Inflammatory macrophage (primary cell): ENCODE measurements around the gene HLA-B.
"Not testable (repeated sequence)": the region's sequence is repeated elsewhere in the genome, so short reads cannot be mapped to it uniquely, and the experiment has no call there.

Experiments
- DNase-seq, 2 donors: peaks; one replicate each; pipeline ENCODE4 v3.0.0-alpha.2; 2020 to 2022
- total RNA-seq, 18 experiments: gene quantifications; one replicate each; lab custom pipeline; 2026; ENCODE audit warnings: mixed read lengths in 6 of 18, inconsistent platforms in 2 of 18; lab: John Stamatoyannopoulos, UW

HLA-B gene
- total RNA-seq: 1,780 to 3,367 (median 2,208) reads per million in 18 experiments

DNA sequence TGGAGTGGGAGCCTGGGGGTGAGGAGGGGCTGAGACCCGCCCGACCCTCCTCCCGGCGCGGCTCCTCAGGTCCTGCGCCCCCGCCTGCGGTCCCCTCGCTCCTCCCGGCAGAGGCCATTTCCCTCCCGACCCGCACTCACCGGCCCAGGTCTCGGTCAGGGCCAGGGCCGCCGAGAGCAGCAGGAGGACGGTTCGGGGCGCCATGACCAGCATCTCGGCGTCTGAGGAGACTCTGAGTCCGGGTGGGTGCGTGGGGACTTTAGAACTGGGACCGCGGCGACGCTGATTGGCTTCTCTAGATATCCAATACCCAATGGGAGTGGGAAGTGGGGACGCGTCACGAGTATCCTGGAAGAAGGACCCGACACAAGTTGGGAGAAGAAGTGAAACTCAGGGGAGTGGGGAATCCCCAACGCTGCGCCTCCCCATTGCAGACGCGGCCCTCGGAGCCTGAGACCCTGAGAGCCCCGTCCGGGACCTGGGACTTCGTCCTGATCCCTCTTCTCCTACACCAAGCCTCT, at the start of gene HLA-B:
Gene HLA-B (minus strand): TSS at position 234 of the 521 bp plus-strand sequence. CDS start 21 bp downstream, at position 213.
- DNase-seq: peak; percentile 93 to 99

DNA sequence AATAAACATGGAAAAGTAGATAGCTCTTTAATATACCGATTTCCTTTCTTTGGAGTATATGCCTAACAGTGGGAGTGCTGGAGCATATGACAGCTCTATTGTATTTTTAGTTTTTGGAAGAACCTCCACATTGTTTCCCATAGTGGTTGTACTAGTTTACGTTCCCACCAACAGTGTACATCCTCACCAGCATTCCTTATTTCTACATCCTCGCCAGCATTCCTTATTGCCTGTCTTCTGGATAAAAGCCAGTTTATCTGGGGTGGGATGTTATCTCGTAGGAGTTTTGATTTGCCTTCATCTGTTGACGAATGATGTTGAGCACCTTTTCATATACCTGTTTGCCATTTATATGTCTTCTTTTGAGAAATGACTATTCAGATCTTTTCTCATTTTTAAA, 49.0 kb upstream of the HLA-B start:
- no peak for DNase-seq

DNA sequence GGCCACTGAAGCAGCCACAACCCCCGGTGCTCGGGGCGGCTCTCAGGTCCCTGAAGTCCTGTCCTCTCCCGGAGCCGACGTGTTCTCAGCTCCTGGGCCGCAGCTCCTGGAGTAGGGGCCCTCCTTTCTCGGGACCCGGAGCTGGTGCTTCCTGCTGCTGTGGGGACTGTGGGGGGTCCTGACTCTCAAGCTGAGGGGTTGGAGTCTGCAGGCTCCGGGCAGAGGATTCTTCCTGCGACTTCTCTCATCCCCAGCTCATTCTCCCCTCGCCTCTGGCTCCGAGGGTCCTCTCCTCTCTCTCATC, 47.0 kb upstream of the HLA-B start:
- not testable (repeated sequence) for DNase-seq

DNA sequence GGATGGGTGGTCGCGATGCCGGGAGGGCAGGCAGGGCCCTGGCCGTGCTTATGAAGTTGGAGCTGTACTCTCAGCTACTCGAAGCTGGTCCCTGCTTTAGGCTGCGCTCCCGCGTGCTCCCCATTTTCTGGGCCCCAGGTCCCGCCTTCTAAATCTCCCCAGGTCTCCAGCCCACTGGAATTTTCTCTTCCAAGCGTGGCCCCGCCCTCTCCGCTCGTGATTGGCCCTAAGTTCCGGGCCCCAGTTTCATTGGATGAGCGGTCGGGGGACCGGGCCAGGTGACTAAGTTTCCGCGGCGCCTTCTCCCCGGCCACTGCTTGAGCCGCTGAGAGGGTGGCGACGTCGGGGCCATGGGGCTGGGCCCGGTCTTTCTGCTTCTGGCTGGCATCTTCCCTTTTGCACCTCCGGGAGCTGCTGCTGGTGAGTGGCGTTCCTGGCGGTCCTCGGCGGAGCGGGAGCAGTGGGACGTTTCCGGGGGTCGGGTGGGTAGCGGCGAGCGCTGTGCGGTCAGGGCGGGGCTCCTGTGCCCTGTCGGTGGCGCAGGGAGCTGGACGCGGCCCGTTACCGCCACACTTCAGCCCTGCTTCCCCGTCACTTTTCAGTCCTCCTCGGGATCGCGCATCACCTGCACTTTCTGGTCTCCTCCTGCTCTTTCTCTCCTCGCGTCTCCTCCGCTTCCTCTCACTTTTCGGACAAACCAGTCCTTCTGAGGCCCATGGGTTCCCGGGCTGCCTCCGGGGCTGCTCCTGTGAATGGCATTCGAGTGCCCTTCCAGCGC, 46.5 kb upstream of the HLA-B start, which contains the start of gene MICA:
Gene MICA (plus strand): TSS at position 313 of the 778 bp plus-strand sequence. CDS start 38 bp downstream, at position 351.
- peak; percentile 80 for DNase-seq

DNA sequence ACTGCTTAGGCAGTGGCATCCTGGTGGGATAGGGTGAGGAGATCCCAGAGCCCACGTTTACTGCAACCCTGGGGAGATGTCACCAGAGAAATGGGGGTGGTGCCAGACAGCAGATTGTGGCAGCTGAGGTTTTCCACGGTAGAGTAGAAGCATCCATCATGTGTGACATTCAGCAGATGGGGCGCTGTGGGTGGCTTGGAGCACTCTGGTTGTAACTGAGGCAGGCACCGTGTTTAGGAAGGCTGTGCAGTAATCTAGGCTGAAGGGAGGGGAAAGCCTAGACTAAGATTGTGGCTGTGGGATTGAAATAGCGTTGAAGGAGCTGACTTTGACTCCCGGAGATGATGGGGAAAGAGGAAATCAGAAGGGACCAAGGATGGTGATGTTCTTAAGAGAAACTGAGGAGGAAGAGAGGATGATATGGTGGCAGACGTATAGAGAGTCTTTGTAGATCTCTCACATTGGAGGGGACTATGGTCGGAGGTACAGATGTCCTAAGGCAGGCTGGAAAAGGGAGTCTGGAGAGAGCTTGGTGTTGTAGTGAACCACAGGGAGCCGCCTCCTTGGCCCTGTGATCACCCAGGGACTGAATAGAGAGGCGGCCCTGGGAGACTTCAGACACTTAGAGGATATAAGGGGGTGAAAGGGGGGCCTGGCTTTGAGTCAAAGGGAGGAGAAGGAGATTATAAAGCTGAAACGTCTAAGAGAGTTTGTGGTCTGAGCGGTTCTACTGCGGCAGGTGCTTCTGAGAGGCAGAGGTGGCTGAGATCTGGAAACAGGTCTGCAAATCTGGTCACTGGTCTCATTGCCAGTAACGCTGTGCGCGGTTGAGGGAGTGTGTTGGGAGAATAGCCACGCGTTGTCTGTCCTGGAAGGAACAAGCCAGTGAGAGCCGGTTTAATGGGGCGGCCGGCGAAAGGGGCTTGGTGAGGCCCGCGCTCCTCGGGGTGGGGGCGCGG, 45.6 kb upstream of the HLA-B start:
- DNase-seq: no peak

DNA sequence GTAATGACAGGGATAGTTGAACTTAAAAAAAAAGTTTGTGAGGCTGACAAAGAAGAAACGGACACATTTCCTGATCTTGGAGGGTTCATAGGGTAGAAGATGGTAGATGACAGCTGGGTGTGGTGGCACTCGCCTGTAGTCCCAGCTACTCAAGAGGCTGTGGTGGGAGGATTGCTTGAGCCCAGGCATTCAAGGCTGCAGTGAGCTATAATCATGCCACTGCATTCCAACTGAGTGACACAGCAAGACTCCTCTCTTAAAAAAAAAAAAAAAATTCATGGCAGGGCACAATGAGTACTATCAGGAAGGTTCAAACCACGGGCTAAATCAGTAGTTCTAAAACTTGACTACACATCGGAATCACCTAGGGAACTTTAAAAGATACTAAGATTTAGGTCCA, 44.4 kb upstream of the HLA-B start:
- peak; percentile 19 to 47 for DNase-seq

DNA sequence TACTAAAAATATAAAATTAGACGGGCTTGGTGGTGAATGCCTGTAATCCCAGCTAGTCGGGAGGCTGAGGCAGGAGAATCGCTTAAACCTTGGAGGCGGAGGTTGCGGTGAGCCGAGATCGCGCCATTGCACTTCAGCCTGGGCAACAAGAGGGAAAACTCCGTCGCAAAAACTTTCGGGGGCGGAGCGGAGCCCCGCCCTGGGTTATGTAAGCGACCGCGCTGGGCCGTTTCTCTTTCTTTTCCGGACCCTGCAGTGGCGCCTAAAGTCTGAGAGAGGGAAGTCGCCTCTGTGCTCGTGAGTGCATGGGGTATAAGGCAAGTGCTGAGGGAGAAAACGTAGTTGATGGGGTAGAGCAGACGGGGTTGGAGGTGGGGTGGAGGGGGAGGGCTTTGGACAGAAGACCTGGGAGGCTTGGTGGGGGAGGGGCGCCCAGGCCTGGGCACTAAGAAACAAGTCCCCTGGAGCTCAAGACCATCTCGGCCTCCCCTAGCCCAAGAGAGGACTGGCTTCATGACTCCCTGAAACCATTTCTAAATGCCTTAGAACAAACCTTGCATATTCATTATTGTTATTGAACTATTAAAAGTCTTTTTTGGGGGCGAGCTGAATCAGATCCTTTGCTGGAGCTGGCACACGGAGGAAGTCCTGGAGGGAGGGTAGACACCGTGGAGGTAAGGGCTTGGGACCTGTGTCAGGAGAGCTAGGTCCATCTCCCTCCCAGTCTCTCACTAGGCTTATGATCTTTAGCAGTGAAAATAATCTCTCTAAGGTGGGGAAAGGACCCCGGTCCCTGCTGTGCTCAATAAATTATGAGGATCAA, 43.7 kb upstream of the HLA-B start:
- peak; percentile 95 to 96 for DNase-seq

DNA sequence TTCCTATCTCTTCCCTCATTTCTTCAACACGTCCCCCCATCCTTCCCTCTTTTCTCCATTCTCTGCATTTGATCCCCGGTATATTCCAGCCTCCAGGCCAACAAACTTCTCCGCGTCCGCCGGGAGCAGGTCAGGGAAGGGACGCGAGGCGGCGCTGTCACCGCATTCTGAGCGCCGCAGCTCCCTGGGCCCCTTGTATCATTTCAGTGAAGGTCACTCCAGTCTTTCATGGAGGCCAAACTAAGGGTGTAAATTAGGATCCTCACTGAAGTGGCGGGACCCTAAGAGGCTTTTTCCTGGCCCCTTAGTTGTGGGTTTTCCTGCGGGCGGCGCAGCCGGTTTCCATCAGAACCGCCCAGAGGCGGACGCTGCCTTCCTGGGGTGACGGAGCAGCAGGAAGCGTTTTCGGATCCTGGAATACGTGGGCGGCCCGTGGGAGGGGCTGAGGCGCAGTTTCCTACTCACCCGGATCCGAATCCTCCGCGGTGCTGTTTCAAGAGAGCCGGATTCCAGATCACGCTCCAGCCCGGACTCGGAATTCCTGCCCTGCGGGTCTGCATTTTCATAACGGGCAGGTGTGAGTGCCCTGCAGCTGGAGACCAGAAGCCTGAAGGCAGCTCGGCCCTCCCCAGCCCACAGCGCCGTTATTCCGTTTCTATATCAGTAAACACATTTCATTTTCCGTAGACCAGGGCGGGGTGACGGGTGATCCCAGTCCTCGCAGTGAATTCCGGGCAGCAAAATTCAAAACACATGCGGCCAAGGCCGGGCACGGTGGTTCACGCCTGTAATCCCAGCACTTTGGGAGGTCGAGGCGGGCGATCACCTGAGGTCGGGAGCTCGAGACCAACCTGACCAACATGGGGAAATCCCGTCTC, 42.8 kb upstream of the HLA-B start:
- DNase-seq: peak; percentile 91 to 94

DNA sequence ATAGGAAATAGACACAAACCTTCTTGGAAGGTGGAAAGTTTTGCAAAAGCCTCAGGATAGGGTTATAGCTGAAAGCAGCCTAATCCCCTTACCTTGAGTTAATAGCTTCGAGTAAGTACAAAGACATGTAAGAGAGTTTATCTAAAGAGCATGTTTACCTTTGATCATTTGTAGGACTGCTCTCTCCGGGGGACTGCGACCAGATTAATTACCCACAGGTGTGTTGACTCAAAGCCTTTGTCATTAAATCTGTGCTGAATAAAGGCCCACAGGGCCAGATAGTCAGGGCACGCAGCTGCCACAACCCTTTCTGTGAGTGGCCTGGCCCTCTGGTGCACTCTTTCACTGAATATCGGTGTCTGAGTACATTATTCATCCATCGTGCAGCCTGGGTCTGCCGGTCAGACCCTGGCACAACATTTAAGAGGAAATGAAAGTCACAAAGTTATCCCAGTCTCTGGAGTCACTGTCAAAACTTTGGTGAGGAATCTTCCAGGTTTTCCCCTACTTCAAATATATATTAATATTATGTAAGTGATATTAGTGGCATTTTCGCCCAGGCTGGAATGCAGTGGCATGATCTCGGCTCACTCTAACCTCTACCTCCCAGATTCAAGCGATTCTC, 41.0 kb upstream of the HLA-B start:
- no peak for DNase-seq

DNA sequence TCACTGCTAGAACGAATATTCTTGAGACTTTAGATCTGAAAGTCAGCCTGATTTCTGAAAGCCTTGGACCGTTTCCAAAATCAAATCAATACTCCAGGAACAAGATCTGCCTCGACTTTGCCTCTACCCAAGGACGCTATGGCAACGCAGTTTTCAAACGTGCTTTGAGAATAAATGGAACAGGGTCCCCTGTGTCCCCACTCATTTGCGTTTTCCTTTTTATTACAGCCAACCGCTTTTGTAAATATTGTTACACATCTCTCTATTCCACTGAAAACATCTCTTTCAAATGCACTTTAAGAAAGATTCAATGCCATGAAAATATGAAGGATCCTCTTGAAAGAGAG, 40.1 kb upstream of the HLA-B start:
- DNase-seq: not testable (repeated sequence)

DNA sequence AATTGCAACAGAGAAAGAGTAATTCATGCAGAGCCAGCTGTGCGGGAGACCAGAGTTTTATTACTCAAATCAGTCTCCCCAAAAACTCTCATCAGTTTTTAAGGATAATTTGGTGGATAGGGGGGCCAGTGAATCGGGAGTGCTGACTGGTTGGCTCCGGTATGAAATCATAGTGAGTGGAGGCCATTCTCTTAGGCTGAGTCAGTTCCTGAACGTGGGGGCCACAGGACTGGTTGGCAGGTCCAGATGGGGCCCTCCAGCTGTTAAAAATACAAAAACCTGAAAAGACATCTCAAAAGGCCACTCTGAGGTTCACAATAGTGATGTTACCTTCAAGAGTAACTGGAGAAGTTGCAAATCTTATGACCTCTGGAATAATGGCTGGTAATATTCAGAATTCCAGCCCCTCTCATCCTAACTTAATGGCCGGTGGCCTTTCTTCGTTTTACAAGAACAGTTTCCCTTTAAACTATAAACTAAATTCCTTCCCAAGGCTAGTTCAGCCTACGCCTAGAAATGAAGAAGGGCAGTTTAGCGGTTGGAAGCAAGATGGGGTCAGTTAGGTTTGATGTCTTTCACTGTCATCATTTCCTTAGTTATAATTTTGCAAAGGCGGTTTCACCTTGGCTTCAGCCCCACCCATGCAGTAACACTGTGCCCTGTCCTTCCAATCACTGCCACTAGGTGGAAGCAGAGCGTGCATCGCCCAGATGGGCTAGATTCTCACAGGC, 39.6 kb upstream of the HLA-B start:
- peak; percentile 83 to 89 for DNase-seq

DNA sequence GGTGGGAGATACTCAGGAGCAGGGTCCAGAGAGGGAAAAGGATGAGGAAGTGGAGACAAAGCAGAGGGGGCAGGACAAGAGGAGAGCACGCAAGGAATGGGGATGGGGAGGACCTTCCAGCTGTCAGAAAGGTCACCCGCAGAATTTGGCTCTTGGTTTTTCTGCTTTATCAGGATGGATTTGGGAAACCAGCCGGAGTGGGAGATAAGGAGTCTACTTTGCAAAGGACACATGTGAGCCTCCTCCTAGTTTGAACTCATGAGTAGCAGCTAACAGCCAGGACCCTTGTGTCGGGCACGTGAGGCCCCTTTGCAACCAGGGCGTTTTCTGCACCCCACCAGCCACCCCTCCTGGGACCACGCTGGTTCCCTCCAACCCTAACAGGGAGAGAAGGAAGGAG, 38.9 kb upstream of the HLA-B start:
- DNase-seq: no peak

DNA sequence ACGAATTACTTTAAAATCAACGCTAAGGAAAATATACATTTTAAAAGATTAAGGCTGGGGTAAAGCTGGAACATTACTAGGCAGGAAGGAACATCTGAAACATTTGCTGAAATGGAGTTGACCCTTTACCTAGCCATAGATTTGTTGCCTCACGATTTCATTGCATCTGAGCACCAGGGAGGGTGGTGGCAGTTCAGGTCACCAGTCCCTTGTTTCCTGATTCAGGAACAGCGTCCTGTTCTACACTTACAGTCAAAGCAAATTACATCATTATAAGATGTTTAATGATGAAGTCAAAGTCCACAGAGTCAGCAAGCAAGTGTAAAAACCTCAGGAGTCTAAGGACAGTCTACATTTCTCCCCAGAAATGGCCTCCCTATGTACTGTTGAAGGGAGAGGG, 37.4 kb upstream of the HLA-B start:
- DNase-seq: no peak

DNA sequence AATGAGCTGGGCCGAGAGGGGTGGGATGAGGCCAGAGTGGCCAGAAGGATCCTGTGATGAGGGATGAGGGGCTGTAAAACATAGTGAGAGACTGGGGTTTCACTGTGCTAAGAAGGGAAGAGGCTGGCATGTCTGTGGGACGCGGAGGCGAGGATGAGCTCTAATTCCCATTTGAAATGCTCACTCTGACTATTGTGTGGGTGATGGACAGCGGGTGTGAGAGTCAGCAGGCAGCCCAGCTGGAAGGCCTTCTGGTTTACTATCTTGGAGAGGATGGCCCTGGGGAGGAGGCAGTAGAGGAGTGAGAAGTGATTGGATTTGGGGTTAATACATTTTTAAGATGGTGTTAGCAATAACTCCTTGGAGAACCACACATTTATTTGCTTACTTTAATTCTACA, 37.0 kb upstream of the HLA-B start:
- DNase-seq: no peak

DNA sequence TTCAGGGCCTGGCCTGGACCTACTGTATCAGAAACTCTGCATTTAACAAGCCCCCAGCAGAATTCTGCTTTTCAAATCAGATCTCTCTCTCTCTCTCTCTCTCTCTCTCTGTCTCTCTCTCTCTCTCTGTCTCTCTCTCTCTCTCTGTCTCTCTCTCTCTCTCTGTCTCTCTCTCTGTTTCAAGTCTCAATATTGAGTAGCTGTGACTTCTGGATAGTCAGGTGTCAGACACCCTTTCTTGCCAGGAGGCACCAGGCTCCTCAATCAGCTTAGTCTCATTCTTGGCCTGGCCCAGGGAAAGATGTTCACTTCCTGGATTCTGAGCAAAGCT, 32.8 kb upstream of the HLA-B start:
- not testable (repeated sequence) for DNase-seq

DNA sequence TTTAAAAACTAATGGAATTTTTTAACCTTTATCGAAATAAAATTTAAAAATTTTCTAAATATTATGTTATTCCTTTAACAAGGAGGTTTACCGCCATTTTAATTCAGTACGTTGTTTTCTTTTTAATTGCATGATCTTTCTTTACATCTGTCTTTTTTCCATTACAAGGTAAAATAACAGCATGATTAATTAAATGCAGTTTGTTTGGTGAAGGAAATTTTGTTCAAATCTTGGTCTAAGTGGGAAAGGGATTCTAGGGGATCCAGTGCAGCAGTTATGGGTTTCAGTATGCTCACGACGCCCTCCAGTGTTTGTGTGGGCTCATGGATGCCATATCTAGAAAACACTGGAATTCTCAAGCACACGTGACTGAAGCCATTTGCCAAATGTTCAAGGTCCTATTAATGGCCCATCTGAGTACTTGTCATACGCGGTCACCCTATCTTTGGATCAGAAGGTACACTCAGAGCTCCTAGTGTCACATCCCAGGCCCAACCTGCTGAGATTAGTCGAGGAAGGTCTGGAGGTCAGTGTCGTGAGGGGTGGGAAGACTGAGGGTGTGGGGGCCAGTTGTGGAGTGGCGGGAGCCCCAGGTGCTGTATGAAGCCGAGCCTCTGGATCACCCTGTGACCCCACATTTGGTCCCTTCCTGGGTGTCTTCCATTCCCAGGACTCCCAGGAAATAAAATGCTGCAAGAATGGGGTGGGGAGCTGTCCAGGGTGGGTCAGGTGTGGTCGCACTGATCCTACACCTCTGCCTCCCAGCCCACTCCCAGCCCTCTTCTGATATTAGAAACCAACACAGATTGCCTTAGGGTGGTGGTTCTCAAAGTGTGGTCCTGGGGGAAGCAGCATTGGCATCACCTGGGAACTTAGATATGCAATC, 32.2 kb upstream of the HLA-B start:
- DNase-seq: not testable (repeated sequence)

DNA sequence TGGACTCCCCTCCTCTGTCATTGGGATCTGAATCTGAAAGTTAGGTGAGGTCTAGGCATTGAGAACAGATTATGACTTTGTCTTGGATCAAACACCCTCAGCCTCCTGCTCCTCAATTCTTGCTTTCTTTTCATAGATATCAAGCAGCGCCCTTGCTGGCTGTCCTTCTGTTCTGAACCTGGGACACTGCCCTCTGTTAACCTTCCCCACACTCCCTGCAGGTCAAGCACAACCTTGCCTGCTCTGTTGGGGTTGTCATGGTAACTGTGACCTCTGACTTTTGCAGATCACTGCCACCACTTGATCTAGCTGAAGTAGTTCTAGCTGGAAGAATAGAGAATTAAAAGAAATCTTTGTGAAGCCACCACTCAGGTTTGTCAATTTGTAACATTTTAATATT, 30.0 kb upstream of the HLA-B start:
- DNase-seq: no peak

DNA sequence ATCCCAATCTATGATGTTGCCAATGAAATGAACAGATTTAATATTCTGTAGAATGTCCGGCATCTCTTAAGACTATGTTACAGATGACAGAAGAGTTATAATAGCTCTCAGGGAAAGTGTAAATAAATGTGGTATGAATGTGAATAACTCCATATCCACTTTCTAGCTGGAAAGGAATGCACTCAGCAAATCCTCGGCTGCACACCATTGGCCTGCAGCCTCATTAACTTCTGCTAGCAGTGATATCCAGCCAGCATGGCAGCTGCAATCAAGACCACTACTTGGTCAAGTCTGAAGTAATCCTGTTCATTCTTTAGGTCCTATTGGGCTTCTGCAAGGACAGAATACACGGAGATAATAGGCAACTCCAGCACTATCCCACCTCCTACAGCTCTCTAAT, 29.1 kb upstream of the HLA-B start:
- DNase-seq: no peak

DNA sequence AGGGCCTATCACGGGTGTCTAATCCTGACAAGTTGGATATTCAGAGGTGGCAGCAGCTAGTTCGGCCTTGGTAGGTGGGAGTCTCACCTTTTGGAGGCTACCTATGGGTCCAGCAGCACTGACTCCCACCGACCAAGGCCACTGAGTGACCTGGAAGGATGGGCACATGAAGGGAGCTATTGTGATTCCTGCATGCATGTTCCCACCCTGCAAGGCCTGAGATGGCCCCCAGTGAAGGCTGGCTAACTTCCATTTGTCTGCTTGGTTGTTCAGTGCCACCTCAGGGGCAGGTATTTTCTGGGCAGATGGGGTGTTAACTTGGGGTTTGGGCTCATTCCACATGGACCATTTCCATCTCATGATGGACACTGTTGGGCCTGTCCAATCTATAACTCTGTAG, 28.1 kb upstream of the HLA-B start:
- no peak for DNase-seq
